Measurements from ENCODE around the gene HES1. TPM values are rescaled to one million over a fixed set of nuclear protein-coding genes. Genes with fewer than 3 reads are reported as not detected.
A peak's percentile ranks its signal among the peaks of the same experiment; 100 is the strongest.

The HES1 gene
- total and polyA plus RNA-seq, 9 of the 15 experiments (the other 6 are each of a cell fraction or from before 2014, with no cell fraction given), result 3.4 to 37.0 (median 19.3) TPM

DNA sequence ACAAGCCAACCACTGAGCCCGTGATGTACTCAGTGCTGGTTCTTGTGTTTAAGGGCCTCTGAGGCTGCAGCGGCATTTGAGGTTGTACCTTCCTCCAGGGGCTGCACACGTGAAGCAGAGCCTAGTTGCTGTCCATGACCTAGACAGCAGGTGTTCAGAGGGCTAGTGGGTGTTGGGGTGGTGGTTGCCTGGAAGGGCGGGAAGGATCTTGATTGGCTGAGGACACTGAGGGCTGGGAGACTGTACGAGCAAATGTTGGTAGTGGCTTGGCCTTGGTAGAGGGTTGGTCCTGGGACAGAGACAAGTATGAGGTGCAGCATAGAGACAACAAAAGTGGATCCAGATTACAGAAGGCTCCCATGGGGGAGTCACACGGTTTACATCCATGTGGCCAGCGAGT lies 17.0 kb upstream of the HES1 start (continued):
- TF ChIP-seq, protein P1, sequence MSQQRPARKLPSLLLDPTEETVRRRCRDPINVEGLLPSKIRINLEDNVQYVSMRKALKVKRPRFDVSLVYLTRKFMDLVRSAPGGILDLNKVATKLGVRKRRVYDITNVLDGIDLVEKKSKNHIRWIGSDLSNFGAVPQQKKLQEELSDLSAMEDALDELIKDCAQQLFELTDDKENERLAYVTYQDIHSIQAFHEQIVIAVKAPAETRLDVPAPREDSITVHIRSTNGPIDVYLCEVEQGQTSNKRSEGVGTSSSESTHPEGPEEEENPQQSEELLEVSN (IDR thresholded peaks at IDR 0.05; ENCODE audit: borderline replicate concordance in 1 of 2, extremely low read depth in 1 of 2, insufficient read depth in 1 of 2, insufficient read length in 1 of 2, low read depth in 1 of 2, low read length in 1 of 2, poor library complexity in 1 of 2, severe bottlenecking in 1 of 2), result peak; percentile 66 to 85
- TF ChIP-seq FUS (optimal IDR thresholded peaks at IDR 0.05; ENCODE audit: low read depth, low read length), result no peak
- no peak for TF ChIP-seq SOX6 (IDR thresholded peaks at IDR 0.05)
- TF ChIP-seq, protein P2, sequence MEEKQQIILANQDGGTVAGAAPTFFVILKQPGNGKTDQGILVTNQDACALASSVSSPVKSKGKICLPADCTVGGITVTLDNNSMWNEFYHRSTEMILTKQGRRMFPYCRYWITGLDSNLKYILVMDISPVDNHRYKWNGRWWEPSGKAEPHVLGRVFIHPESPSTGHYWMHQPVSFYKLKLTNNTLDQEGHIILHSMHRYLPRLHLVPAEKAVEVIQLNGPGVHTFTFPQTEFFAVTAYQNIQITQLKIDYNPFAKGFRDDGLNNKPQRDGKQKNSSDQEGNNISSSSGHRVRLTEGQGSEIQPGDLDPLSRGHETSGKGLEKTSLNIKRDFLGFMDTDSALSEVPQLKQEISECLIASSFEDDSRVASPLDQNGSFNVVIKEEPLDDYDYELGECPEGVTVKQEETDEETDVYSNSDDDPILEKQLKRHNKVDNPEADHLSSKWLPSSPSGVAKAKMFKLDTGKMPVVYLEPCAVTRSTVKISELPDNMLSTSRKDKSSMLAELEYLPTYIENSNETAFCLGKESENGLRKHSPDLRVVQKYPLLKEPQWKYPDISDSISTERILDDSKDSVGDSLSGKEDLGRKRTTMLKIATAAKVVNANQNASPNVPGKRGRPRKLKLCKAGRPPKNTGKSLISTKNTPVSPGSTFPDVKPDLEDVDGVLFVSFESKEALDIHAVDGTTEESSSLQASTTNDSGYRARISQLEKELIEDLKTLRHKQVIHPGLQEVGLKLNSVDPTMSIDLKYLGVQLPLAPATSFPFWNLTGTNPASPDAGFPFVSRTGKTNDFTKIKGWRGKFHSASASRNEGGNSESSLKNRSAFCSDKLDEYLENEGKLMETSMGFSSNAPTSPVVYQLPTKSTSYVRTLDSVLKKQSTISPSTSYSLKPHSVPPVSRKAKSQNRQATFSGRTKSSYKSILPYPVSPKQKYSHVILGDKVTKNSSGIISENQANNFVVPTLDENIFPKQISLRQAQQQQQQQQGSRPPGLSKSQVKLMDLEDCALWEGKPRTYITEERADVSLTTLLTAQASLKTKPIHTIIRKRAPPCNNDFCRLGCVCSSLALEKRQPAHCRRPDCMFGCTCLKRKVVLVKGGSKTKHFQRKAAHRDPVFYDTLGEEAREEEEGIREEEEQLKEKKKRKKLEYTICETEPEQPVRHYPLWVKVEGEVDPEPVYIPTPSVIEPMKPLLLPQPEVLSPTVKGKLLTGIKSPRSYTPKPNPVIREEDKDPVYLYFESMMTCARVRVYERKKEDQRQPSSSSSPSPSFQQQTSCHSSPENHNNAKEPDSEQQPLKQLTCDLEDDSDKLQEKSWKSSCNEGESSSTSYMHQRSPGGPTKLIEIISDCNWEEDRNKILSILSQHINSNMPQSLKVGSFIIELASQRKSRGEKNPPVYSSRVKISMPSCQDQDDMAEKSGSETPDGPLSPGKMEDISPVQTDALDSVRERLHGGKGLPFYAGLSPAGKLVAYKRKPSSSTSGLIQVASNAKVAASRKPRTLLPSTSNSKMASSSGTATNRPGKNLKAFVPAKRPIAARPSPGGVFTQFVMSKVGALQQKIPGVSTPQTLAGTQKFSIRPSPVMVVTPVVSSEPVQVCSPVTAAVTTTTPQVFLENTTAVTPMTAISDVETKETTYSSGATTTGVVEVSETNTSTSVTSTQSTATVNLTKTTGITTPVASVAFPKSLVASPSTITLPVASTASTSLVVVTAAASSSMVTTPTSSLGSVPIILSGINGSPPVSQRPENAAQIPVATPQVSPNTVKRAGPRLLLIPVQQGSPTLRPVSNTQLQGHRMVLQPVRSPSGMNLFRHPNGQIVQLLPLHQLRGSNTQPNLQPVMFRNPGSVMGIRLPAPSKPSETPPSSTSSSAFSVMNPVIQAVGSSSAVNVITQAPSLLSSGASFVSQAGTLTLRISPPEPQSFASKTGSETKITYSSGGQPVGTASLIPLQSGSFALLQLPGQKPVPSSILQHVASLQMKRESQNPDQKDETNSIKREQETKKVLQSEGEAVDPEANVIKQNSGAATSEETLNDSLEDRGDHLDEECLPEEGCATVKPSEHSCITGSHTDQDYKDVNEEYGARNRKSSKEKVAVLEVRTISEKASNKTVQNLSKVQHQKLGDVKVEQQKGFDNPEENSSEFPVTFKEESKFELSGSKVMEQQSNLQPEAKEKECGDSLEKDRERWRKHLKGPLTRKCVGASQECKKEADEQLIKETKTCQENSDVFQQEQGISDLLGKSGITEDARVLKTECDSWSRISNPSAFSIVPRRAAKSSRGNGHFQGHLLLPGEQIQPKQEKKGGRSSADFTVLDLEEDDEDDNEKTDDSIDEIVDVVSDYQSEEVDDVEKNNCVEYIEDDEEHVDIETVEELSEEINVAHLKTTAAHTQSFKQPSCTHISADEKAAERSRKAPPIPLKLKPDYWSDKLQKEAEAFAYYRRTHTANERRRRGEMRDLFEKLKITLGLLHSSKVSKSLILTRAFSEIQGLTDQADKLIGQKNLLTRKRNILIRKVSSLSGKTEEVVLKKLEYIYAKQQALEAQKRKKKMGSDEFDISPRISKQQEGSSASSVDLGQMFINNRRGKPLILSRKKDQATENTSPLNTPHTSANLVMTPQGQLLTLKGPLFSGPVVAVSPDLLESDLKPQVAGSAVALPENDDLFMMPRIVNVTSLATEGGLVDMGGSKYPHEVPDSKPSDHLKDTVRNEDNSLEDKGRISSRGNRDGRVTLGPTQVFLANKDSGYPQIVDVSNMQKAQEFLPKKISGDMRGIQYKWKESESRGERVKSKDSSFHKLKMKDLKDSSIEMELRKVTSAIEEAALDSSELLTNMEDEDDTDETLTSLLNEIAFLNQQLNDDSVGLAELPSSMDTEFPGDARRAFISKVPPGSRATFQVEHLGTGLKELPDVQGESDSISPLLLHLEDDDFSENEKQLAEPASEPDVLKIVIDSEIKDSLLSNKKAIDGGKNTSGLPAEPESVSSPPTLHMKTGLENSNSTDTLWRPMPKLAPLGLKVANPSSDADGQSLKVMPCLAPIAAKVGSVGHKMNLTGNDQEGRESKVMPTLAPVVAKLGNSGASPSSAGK (IDR thresholded peaks at IDR 0.05), result peak; percentile 59; the same call in 1 of the 2 replicates
- no peak for TF ChIP-seq ARNT (IDR thresholded peaks at IDR 0.05)
- TF ChIP-seq PURB (CRISPR knock-in tag; IDR thresholded peaks at IDR 0.05; ENCODE audit: low read depth), result no peak
- TF ChIP-seq RCOR1 (IDR thresholded peaks at IDR 0.05; ENCODE audit: borderline replicate concordance in 1 of 2, low read depth in 2 of 2, low read length in 2 of 2), result no peak
- TF ChIP-seq RBM25 (IDR thresholded peaks at IDR 0.05; ENCODE audit: low read depth, low read length, severe bottlenecking), result peak; percentile 27
